ENCODE results near the gene MRTFB. TPM values are rescaled to one million over a fixed set of nuclear protein-coding genes. Genes with fewer than 3 reads are reported as not detected.

MRTFB gene
- total RNA-seq, 1 experiment from 2014 or later, result 30.0 TPM

DNA sequence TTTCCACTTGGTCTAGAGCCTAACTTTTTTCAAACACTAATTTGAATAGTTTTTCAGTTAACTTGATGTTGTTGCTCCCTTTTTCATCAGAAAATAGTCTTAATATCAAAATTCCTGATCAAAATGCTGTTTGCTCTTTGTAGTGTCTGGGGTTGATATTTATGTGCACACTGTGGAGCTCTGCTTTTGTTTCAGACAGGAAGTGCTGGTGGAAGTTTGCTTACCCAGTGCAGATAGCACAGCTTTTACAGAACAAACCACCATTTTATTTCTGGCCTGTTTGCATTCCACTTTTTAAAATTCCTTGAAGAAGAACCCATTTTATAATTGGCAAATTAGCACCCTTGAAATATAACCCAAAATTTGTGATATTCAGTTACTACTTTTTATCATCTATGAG is 125.4 kb downstream of the MRTFB start:
- BruUV-seq (replicated peaks), result no TSS peak

GRCh38 chr16:14198012-14198411 is 126.9 kb downstream of the MRTFB start:
- DNase-seq (ENCODE audit: unreplicated experiment), result no peak
- H3K36me3 Mint-ChIP-seq (ENCODE audit: insufficient read depth, unreplicated experiment), result peaks cover 12% of the 10 kb centered on the region

More for the DNA sequence above, 125.4 kb downstream of the MRTFB start:
- TF ChIP-seq, protein P1, sequence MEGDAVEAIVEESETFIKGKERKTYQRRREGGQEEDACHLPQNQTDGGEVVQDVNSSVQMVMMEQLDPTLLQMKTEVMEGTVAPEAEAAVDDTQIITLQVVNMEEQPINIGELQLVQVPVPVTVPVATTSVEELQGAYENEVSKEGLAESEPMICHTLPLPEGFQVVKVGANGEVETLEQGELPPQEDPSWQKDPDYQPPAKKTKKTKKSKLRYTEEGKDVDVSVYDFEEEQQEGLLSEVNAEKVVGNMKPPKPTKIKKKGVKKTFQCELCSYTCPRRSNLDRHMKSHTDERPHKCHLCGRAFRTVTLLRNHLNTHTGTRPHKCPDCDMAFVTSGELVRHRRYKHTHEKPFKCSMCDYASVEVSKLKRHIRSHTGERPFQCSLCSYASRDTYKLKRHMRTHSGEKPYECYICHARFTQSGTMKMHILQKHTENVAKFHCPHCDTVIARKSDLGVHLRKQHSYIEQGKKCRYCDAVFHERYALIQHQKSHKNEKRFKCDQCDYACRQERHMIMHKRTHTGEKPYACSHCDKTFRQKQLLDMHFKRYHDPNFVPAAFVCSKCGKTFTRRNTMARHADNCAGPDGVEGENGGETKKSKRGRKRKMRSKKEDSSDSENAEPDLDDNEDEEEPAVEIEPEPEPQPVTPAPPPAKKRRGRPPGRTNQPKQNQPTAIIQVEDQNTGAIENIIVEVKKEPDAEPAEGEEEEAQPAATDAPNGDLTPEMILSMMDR (IDR thresholded peaks at IDR 0.05; ENCODE audit: unreplicated experiment), result no peak
- CTCF ChIA-PET, result interaction anchor here (0.6 to 1.5 kb wide), 2 partner anchors 12 to 47 kb away, joined by 3 read pairs; no protein-coding TSS in a partner anchor
- Mint-ChIP-seq H3K4me3 (ENCODE audit: unreplicated experiment) (no peak overlapping the region), H3K9me3 (ENCODE audit: unreplicated experiment) (peaks cover 10% of the 10 kb centered on the region), H3K27ac (ENCODE audit: low read depth, unreplicated experiment) (no peak overlapping the region), H3K27me3 (ENCODE audit: insufficient read depth, unreplicated experiment) (no peaks in the 10 kb centered on the region), H3K36me3 (ENCODE audit: insufficient read depth, unreplicated experiment) (peaks cover 13% of the 10 kb centered on the region), H3K4me1 (ENCODE audit: insufficient read depth, unreplicated experiment) (peaks cover 12% of the 10 kb centered on the region)
- POLR2A ChIA-PET, result interaction anchor here (1.1 kb wide), 1 partner anchor 15 kb away, joined by 4 read pairs; no protein-coding TSS in a partner anchor
- intact Hi-C loops (cut with micrococcal nuclease), result no loop called here
- DNase-seq (ENCODE audit: unreplicated experiment), result no peak

GRCh38 chr16:14198572-14198971 is 127.5 kb downstream of the MRTFB start:
- POLR2A ChIA-PET, result no interaction called here
- no peak for DNase-seq (ENCODE audit: unreplicated experiment)
- intact Hi-C loops (cut with micrococcal nuclease), result no loop called here
- peaks cover 12% of the 10 kb centered on the region for H3K4me1 Mint-ChIP-seq (ENCODE audit: insufficient read depth, unreplicated experiment)
- TF ChIP-seq, protein P1 (IDR thresholded peaks at IDR 0.05; ENCODE audit: unreplicated experiment), result no peak
- CTCF ChIA-PET, result interaction anchor here (0.6 to 1.7 kb wide), 4 partner anchors 12 to 571 kb away, joined by 3 to 9 read pairs (median 5); partner anchors contain the start of gene ERCC4
- no peak overlapping the region for H3K27ac Mint-ChIP-seq (ENCODE audit: low read depth, unreplicated experiment)
- no peaks in the 10 kb centered on the region for H3K27me3 Mint-ChIP-seq (ENCODE audit: insufficient read depth, unreplicated experiment)
- H3K9me3 Mint-ChIP-seq (ENCODE audit: unreplicated experiment), result peaks cover 10% of the 10 kb centered on the region
- H3K36me3 Mint-ChIP-seq (ENCODE audit: insufficient read depth, unreplicated experiment), result peaks cover 7% of the 10 kb centered on the region
- no TSS peak for BruUV-seq (replicated peaks)
- H3K4me3 Mint-ChIP-seq (ENCODE audit: unreplicated experiment), result no peak overlapping the region

More at GRCh38 chr16:14198012-14198411, 126.9 kb downstream of the MRTFB start:
- H3K9me3 Mint-ChIP-seq (ENCODE audit: unreplicated experiment), result peaks cover 10% of the 10 kb centered on the region
- no peak overlapping the region for H3K27ac Mint-ChIP-seq (ENCODE audit: low read depth, unreplicated experiment)
- POLR2A ChIA-PET, result no interaction called here
- no TSS peak for BruUV-seq (replicated peaks)
- H3K4me1 Mint-ChIP-seq (ENCODE audit: insufficient read depth, unreplicated experiment), result peaks cover 12% of the 10 kb centered on the region
- TF ChIP-seq, protein P1 (IDR thresholded peaks at IDR 0.05; ENCODE audit: unreplicated experiment), result no peak
- intact Hi-C loops (cut with micrococcal nuclease), result no loop called here
- H3K4me3 Mint-ChIP-seq (ENCODE audit: unreplicated experiment), result no peak overlapping the region
- H3K27me3 Mint-ChIP-seq (ENCODE audit: insufficient read depth, unreplicated experiment), result no peaks in the 10 kb centered on the region
- CTCF ChIA-PET, result interaction anchor here (0.6 to 1.5 kb wide), 4 partner anchors 52 to 570 kb away, joined by 3 to 7 read pairs (median 3); partner anchors contain the start of gene ERCC4

- H3K4me3 Mint-ChIP-seq (ENCODE audit: unreplicated experiment), result no peak overlapping the region
- H3K27me3 Mint-ChIP-seq (ENCODE audit: insufficient read depth, unreplicated experiment), result no peaks in the 10 kb centered on the region
- POLR2A ChIA-PET, result no interaction called here
- DNase-seq (ENCODE audit: unreplicated experiment), result no peak
- H3K36me3 Mint-ChIP-seq (ENCODE audit: insufficient read depth, unreplicated experiment), result peaks cover 6% of the 10 kb centered on the region
- H3K27ac Mint-ChIP-seq (ENCODE audit: low read depth, unreplicated experiment), result no peak overlapping the region
- CTCF ChIA-PET, result interaction anchor here (1.1 to 1.7 kb wide), 3 partner anchors 13 to 280 kb away, joined by 3 to 9 read pairs (median 7); partner anchors contain the start of gene ERCC4
- intact Hi-C loops (cut with micrococcal nuclease), result no loop called here
- H3K9me3 Mint-ChIP-seq (ENCODE audit: unreplicated experiment), result peaks cover 10% of the 10 kb centered on the region
- H3K4me1 Mint-ChIP-seq (ENCODE audit: insufficient read depth, unreplicated experiment), result peaks cover 12% of the 10 kb centered on the region
- BruUV-seq (replicated peaks), result no TSS peak
- TF ChIP-seq, protein P1 (IDR thresholded peaks at IDR 0.05; ENCODE audit: unreplicated experiment), result no peak
Measured at GRCh38 chr16:14199199-14199598, 128.1 kb downstream of the MRTFB start.

Data from MCF 10A (cell line).